GM08714 (cell line): ENCODE data around the gene PLXNB3.

Experiments used
- H3K4me3 ChIP-seq: fragments of 200-500 bp; sonication (Bioruptor generic); 2 replicates; pipeline ENCODE4 v1.5.1; 2014; ENCODE audit warnings: mild to moderate bottlenecking, low read length, inconsistent platforms
- ZNF274 ChIP-seq: IDR thresholded peaks from 2 replicates; pipeline ENCODE4 v1.6.1; 2012; ENCODE audit warnings: mild to moderate bottlenecking, low read depth, low read length

Gene PLXNB3

GRCh38 chrX:153780678-153781427 lies 16.8 kb downstream of the PLXNB3 start, which contains the start of gene SRPK3:
Gene SRPK3, plus strand, starts transcription at chrX:153781041. Its CDS starts 46 bp downstream, at chrX:153781087.
- no peak for TF ChIP-seq ZNF274
- no peak within 1 kb of the TSS for H3K4me3 ChIP-seq

- no peak for TF ChIP-seq ZNF274
- H3K4me3 ChIP-seq: no peak overlapping the region
These were observed 17.5 kb downstream of the PLXNB3 start for GRCh38 chrX:153781428-153782047.

- no peak for TF ChIP-seq ZNF274
- no peak overlapping the region for H3K4me3 ChIP-seq
These were observed 18.3 kb downstream of the PLXNB3 start for GRCh38 chrX:153782313-153782712.

GRCh38 chrX:153782871-153783270 lies 18.8 kb downstream of the PLXNB3 start:
- H3K4me3 ChIP-seq: no peak overlapping the region
- no peak for TF ChIP-seq ZNF274

GRCh38 chrX:153783378-153784013 lies 19.4 kb downstream of the PLXNB3 start:
- TF ChIP-seq ZNF274: no peak
- no peak overlapping the region for H3K4me3 ChIP-seq

GRCh38 chrX:153784325-153784967 lies 20.4 kb downstream of the PLXNB3 start:
- H3K4me3 ChIP-seq: no peak overlapping the region
- no peak for TF ChIP-seq ZNF274

- H3K4me3 ChIP-seq: no peak overlapping the region
- no peak for TF ChIP-seq ZNF274
These were observed 22.6 kb downstream of the PLXNB3 start for GRCh38 chrX:153786669-153787068.

GRCh38 chrX:153789654-153790053 lies 25.6 kb downstream of the PLXNB3 start:
- TF ChIP-seq ZNF274: no peak
- H3K4me3 ChIP-seq: no peak overlapping the region

GRCh38 chrX:153791104-153791852 lies 27.2 kb downstream of the PLXNB3 start:
- no peak overlapping the region for H3K4me3 ChIP-seq
- no peak for TF ChIP-seq ZNF274

- H3K4me3 ChIP-seq: no peak overlapping the region
- no peak for TF ChIP-seq ZNF274
These were observed 28.3 kb downstream of the PLXNB3 start for GRCh38 chrX:153792368-153792767.

GRCh38 chrX:153793291-153793690 lies 29.2 kb downstream of the PLXNB3 start:
- TF ChIP-seq ZNF274: no peak
- H3K4me3 ChIP-seq: peak overlapping the region; percentile 88

GRCh38 chrX:153794018-153794896 lies 30.2 kb downstream of the PLXNB3 start, which contains the start of the genes IDH3G and SSR4:
Gene IDH3G, minus strand, starts transcription at chrX:153794375. Its CDS starts 49 bp downstream, at chrX:153794326.
Gene SSR4, plus strand, starts transcription at chrX:153794668. Its CDS starts 20 bp downstream, at chrX:153794688.
- H3K4me3 ChIP-seq: peak within 1 kb of the TSS; percentile 88
- no peak for TF ChIP-seq ZNF274
